ENCODE results near the gene CDH4. TPM values are rescaled to one million over a fixed set of nuclear protein-coding genes. Genes with fewer than 3 reads are reported as not detected.

CDH4 gene
- total RNA-seq, 1 donor from 2014 or later: 8.9 TPM

GRCh38 chr20:61385731-61386130 is 133.7 kb downstream of the CDH4 start:
- no peak overlapping the region for H3K4me3 Mint-ChIP-seq
- H3K4me1 Mint-ChIP-seq: peaks cover 25% of the 10 kb centered on the region
- H3K27ac Mint-ChIP-seq (ENCODE audit: unreplicated experiment): no peak overlapping the region
- DNase-seq (ENCODE audit: low read depth, low spot score): no peak
- no peaks in the 10 kb centered on the region for H3K27me3 Mint-ChIP-seq (ENCODE audit: low read depth)
- H3K36me3 Mint-ChIP-seq (ENCODE audit: low read depth): peaks cover 26% of the 10 kb centered on the region
- no peak for TF ChIP-seq CTCF (conservative IDR thresholded peaks at IDR 0.05)
- H3K9me3 Mint-ChIP-seq: peaks cover 22% of the 10 kb centered on the region

GRCh38 chr20:61387204-61387953 is 135.3 kb downstream of the CDH4 start:
- no peak for TF ChIP-seq CTCF (conservative IDR thresholded peaks at IDR 0.05)
- Mint-ChIP-seq H3K27me3 (ENCODE audit: low read depth) (no peaks in the 10 kb centered on the region), H3K4me3 (peak overlapping the region; percentile 53), H3K9me3 (peaks cover 19% of the 10 kb centered on the region), H3K4me1 (peaks cover 30% of the 10 kb centered on the region), H3K27ac (ENCODE audit: unreplicated experiment) (no peak overlapping the region), H3K36me3 (ENCODE audit: low read depth) (peaks cover 19% of the 10 kb centered on the region)
- DNase-seq (ENCODE audit: low read depth, low spot score): peak; percentile 39

GRCh38 chr20:61387954-61388348 is 135.9 kb downstream of the CDH4 start:
- no peaks in the 10 kb centered on the region for H3K27me3 Mint-ChIP-seq (ENCODE audit: low read depth)
- H3K9me3 Mint-ChIP-seq: peaks cover 16% of the 10 kb centered on the region
- peaks cover 16% of the 10 kb centered on the region for H3K36me3 Mint-ChIP-seq (ENCODE audit: low read depth)
- no peak overlapping the region for H3K27ac Mint-ChIP-seq (ENCODE audit: unreplicated experiment)
- peaks cover 36% of the 10 kb centered on the region for H3K4me1 Mint-ChIP-seq
- TF ChIP-seq CTCF (conservative IDR thresholded peaks at IDR 0.05): no peak
- H3K4me3 Mint-ChIP-seq: peak overlapping the region; percentile 53
- no peak for DNase-seq (ENCODE audit: low read depth, low spot score)

- Mint-ChIP-seq H3K36me3 (ENCODE audit: low read depth) (peaks cover 16% of the 10 kb centered on the region), H3K4me1 (peaks cover 36% of the 10 kb centered on the region), H3K4me3 (no peak overlapping the region), H3K27me3 (ENCODE audit: low read depth) (no peaks in the 10 kb centered on the region), H3K9me3 (peaks cover 13% of the 10 kb centered on the region), H3K27ac (ENCODE audit: unreplicated experiment) (no peak overlapping the region)
- no peak for DNase-seq (ENCODE audit: low read depth, low spot score)
- no peak for TF ChIP-seq CTCF (conservative IDR thresholded peaks at IDR 0.05)
Observed at GRCh38 chr20:61389077-61389476, 137.0 kb downstream of the CDH4 start.

GRCh38 chr20:61391185-61391584 is 139.1 kb downstream of the CDH4 start:
- H3K36me3 Mint-ChIP-seq (ENCODE audit: low read depth): peaks cover 7% of the 10 kb centered on the region
- no peak for DNase-seq (ENCODE audit: low read depth, low spot score)
- H3K4me1 Mint-ChIP-seq: peaks cover 36% of the 10 kb centered on the region
- no peak for TF ChIP-seq CTCF (conservative IDR thresholded peaks at IDR 0.05)
- H3K4me3 Mint-ChIP-seq: no peak overlapping the region
- H3K27ac Mint-ChIP-seq (ENCODE audit: unreplicated experiment): no peak overlapping the region
- no peaks in the 10 kb centered on the region for H3K27me3 Mint-ChIP-seq (ENCODE audit: low read depth)
- H3K9me3 Mint-ChIP-seq: peaks cover 7% of the 10 kb centered on the region

Measured in neural crest cell (in vitro differentiated cells).